Measurements from ENCODE around the gene USP46.

USP46 gene

DNA sequence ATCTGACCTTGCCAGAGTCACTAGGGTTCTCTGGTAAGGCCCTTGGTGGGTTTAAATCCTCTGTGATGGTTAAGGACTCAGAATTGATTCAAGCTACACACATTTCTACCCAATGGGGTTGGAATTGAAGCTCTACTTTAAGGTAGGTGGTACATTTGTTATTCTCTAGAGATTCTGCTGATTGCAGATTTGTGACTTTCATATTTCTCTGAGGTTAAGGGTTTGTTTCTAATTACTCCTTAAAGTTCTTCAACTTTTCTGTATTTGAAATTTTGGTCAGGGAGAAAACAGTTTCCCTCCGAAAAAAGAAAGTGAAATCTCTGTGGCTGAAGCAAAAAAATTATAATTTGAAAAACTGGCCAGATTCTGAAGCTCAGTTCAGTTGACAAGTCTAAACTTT is 25.8 kb upstream of the USP46 start:
- Histone ChIP-seq H3K4me2 (no peak overlapping the region), H4K20me1 (ENCODE audit: insufficient read depth) (no peaks in the 10 kb centered on the region), H3K4me3 (IDR thresholded peaks at IDR 0.05; ENCODE audit: insufficient read depth, low read depth, low read length) (no peak overlapping the region), H3K27ac (no peak overlapping the region), H3K36me3 (ENCODE audit: insufficient read depth) (no peaks in the 10 kb centered on the region), H3K27me3 (ENCODE audit: insufficient read depth, low read depth) (no peaks in the 10 kb centered on the region), H2AFZ (ENCODE audit: low read depth) (no peak overlapping the region), H3K79me2 (ENCODE audit: insufficient read depth, low read depth) (no peaks in the 10 kb centered on the region), H3K9ac (no peak overlapping the region), H3K4me1 (ENCODE audit: low read depth, poor library complexity, severe bottlenecking) (peaks cover 10% of the 10 kb centered on the region)
- TF ChIP-seq, protein P1, sequence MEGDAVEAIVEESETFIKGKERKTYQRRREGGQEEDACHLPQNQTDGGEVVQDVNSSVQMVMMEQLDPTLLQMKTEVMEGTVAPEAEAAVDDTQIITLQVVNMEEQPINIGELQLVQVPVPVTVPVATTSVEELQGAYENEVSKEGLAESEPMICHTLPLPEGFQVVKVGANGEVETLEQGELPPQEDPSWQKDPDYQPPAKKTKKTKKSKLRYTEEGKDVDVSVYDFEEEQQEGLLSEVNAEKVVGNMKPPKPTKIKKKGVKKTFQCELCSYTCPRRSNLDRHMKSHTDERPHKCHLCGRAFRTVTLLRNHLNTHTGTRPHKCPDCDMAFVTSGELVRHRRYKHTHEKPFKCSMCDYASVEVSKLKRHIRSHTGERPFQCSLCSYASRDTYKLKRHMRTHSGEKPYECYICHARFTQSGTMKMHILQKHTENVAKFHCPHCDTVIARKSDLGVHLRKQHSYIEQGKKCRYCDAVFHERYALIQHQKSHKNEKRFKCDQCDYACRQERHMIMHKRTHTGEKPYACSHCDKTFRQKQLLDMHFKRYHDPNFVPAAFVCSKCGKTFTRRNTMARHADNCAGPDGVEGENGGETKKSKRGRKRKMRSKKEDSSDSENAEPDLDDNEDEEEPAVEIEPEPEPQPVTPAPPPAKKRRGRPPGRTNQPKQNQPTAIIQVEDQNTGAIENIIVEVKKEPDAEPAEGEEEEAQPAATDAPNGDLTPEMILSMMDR (conservative IDR thresholded peaks at IDR 0.05; ENCODE audit: low read depth, low read length), result no peak

DNA sequence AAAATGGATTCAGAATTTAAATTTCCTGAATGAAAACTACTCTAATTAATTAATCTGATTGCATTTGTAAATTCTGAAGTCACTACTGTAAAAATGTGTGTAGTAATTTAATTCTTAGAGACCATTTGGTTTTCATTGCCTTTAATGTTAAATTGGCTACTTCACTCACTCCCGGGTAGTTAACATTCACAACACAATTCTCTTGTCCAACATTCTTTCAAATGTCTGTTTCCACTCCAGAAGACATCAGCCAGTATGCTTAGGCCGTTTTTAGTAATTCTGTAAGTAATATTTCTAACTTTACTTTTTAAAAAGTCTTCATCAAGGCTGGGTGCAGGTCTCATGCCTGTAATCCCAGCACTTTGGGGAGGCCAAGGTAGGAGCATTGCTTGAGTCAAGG is 21.3 kb upstream of the USP46 start:
- H2AFZ ChIP-seq (ENCODE audit: low read depth), result no peak overlapping the region
- no peak overlapping the region for H3K27ac ChIP-seq
- H3K4me3 ChIP-seq (IDR thresholded peaks at IDR 0.05; ENCODE audit: insufficient read depth, low read depth, low read length), result no peak overlapping the region
- H3K27me3 ChIP-seq (ENCODE audit: insufficient read depth, low read depth), result no peaks in the 10 kb centered on the region
- H3K79me2 ChIP-seq (ENCODE audit: insufficient read depth, low read depth), result no peaks in the 10 kb centered on the region
- no peaks in the 10 kb centered on the region for H3K36me3 ChIP-seq (ENCODE audit: insufficient read depth)
- H3K4me1 ChIP-seq (ENCODE audit: low read depth, poor library complexity, severe bottlenecking), result peaks cover 10% of the 10 kb centered on the region
- TF ChIP-seq, protein P1 (conservative IDR thresholded peaks at IDR 0.05; ENCODE audit: low read depth, low read length), result no peak
- H4K20me1 ChIP-seq (ENCODE audit: insufficient read depth), result no peaks in the 10 kb centered on the region
- no peak overlapping the region for H3K4me2 ChIP-seq
- no peak overlapping the region for H3K9ac ChIP-seq

DNA sequence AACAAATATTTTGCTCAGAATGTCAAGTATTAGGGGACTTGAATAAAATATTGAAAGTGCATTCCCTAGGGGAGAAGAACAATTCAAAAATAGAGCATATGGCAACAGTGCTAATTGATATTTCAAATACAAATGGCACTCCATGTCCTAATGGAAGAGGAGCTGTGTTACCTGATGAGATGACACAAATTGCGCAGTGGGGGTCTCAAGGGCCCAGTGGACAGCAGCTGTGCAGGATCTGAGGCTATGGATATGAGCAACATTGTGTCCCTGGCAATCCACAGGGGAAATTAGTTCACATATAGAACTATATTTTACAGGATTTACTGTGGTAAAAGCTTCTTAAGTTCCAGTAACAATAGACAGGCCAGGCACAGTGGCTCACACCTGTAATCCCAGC is 17.4 kb upstream of the USP46 start:
- H2AFZ ChIP-seq (ENCODE audit: low read depth), result no peak overlapping the region
- no peaks in the 10 kb centered on the region for H3K36me3 ChIP-seq (ENCODE audit: insufficient read depth)
- H3K27me3 ChIP-seq (ENCODE audit: insufficient read depth, low read depth), result no peaks in the 10 kb centered on the region
- TF ChIP-seq, protein P1 (conservative IDR thresholded peaks at IDR 0.05; ENCODE audit: low read depth, low read length), result no peak
- H3K4me2 ChIP-seq, result no peak overlapping the region
- no peak overlapping the region for H3K4me3 ChIP-seq (IDR thresholded peaks at IDR 0.05; ENCODE audit: insufficient read depth, low read depth, low read length)
- H3K27ac ChIP-seq, result no peak overlapping the region
- H3K79me2 ChIP-seq (ENCODE audit: insufficient read depth, low read depth), result no peaks in the 10 kb centered on the region
- no peak overlapping the region for H3K9ac ChIP-seq
- no peaks in the 10 kb centered on the region for H3K4me1 ChIP-seq (ENCODE audit: low read depth, poor library complexity, severe bottlenecking)
- H4K20me1 ChIP-seq (ENCODE audit: insufficient read depth), result peaks cover 2% of the 10 kb centered on the region; the same call in 1 of the 2 replicates

DNA sequence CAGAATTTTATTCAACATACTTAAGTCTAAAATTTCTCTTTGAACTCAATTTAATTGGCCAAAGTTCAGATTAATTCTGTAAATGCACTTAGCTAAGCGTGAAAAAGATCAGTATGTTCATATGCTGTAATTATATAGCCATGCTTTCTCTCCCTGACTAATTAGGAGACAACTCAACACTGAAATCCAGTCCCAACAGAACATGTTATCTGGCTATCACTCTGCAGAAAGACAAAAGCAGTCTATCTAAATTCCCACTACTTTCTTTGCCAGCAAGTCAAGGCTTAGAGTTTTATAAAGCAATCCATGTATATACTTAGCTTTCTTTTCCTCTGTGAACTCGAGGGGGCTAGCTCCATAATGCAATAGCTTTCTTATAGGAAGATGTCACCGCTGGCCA is 16.0 kb upstream of the USP46 start:
- Histone ChIP-seq H4K20me1 (ENCODE audit: insufficient read depth) (peaks cover 2% of the 10 kb centered on the region; the same call in 1 of the 2 replicates), H3K4me2 (no peak overlapping the region), H3K27me3 (ENCODE audit: insufficient read depth, low read depth) (no peaks in the 10 kb centered on the region), H3K27ac (no peak overlapping the region), H3K79me2 (ENCODE audit: insufficient read depth, low read depth) (no peaks in the 10 kb centered on the region), H3K4me3 (IDR thresholded peaks at IDR 0.05; ENCODE audit: insufficient read depth, low read depth, low read length) (no peak overlapping the region), H3K36me3 (ENCODE audit: insufficient read depth) (no peaks in the 10 kb centered on the region), H3K4me1 (ENCODE audit: low read depth, poor library complexity, severe bottlenecking) (no peaks in the 10 kb centered on the region), H3K9ac (no peak overlapping the region), H2AFZ (ENCODE audit: low read depth) (no peak overlapping the region)
- TF ChIP-seq, protein P1 (conservative IDR thresholded peaks at IDR 0.05; ENCODE audit: low read depth, low read length), result no peak
